HG03575 (cell line): ENCODE measurements around the gene HEMK1.

Experiments
- ATAC-seq: cut with Tn5 transposase; IDR thresholded peaks from one replicate; pipeline ENCODE4 v1.9.1; 2021; ENCODE audit not compliant: unreplicated experiment, insufficient number of reproducible peaks, low FRiP score; ENCODE audit errors: extremely low read depth

The HEMK1 gene

DNA sequence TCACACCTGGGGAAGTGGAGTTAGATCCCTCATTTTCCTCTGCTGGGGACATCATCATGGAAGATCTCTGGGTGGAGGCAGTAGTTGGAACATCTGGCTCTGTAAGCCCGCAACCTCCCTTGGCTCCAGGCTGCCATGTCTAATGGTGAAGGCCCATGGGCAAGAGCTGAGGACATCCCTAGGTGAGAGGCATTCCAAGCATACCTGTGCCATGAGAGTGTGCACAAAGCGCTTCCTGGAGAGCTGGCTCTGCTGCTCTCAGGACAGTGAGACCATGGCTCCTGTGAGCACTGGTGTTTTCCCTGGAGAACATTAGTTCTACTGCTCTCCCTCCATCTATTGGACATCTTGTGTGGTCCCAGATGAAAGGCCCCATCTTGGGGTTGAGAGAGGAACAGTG lies 55.3 kb downstream of the HEMK1 start:
- ATAC-seq, result no peak

DNA sequence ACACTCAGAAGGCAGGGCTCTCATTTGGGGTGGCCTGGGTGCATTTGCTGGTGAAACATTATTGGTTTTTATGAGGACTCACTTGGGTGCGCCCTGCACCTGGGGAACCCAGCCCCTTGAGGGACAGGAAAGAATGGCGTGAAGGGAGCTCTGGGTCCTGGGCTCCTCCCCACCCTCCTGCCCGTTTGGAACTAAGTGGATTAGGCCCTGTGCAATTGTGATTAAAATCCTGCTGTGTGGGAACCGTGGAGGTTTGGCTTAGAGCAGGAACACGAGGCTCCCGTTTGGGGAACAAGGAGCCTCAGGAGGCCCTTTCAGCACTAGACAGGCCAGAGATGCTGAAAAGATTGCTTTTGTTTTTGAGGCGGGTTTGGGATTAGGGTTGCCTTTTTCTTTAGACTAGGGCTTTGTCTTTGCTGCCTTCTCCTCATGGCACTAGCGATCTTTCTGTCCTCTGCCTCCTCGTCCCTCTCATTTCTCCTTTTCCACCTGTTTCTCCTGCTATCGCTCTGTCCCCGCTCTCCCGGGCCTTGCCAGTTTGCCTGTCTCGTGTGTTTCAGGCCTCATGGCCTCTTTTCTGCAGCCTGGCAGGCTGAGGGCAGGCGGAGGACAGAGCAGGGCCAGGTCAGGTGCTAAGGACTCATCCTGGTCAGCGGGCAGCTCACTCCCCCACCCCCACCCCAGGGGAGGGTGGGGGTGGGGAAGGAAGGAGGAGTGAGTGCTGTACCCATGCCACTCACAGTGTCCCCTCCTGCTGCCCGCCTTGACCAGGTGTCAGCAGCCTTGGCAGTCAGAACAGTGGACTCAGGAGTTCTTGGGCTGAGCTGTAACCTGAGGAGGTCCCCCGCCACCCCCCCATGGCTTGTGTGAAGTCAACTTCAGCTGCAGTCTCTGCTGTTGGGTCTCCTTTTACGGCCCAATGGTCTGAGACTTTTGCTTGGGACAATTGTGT lies 56.2 kb downstream of the HEMK1 start:
- ATAC-seq, result no peak

GRCh38 chr3:50626401-50626800 lies 57.1 kb downstream of the HEMK1 start:
- ATAC-seq, result no peak

GRCh38 chr3:50627407-50628051 lies 58.2 kb downstream of the HEMK1 start:
- no peak for ATAC-seq

DNA sequence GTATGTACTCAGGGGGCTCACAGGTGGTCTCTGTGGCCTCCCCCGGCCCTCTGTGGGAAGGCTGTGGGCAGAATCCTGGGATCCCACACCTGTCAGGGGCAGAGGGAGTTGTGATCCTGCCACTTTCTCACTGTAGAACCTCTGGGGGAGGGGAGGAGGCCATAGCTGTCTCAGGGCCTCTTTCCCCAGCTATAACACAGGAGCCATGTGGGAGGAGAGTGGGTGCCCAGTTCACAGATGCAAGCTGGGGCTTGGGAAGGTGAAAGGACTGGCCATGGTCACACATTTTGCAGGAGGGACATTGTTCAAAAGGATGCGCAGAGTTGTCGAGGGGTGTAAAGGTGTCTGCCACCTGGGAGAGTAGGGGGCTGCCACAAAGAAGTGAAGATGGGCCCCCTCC lies 59.3 kb downstream of the HEMK1 start:
- ATAC-seq, result no peak

GRCh38 chr3:50630394-50630793 lies 61.1 kb downstream of the HEMK1 start:
- ATAC-seq, result no peak

DNA sequence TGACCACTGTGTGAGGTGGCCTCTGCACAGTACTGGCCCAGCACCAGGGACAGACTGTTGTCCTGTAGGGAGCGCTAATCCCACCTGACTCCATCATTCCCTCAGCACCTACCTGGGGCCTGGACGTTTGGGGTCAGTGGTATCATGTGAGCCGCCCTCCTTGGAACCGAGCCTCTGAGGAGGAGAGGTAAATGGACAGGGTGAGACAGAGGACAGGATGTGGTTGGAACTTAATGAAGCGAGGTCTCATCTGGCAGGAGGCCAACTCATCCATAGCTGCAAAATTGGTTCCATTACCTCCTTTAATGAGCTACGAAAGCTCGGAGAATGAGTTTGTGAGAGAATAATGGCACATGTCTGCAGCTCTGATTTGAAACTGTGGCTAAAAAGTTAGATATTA lies 61.6 kb downstream of the HEMK1 start:
- ATAC-seq, result no peak

GRCh38 chr3:50632450-50632849 lies 63.1 kb downstream of the HEMK1 start:
- no peak for ATAC-seq

GRCh38 chr3:50633230-50633790 lies 64.0 kb downstream of the HEMK1 start:
- no peak for ATAC-seq

DNA sequence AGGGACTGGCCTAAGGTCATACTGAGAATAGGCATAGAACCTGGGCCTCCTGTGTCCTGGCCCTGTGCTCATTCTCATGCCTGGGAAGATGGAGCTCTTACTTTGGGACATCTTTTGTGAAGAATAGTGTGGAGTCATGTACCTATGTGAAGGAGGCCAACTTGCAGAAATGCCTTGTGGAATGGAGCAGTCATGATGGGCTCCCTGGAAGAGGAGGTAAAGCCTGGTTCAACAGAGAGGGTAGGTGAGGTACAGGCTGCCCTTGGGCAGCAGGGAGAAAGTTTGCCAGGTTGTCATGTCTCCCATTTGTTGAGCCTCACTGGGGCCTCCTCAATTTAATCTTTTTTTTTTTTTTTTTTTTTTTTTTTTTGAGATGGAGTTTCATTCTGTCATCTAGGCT lies 65.7 kb downstream of the HEMK1 start:
- ATAC-seq, result no peak

DNA sequence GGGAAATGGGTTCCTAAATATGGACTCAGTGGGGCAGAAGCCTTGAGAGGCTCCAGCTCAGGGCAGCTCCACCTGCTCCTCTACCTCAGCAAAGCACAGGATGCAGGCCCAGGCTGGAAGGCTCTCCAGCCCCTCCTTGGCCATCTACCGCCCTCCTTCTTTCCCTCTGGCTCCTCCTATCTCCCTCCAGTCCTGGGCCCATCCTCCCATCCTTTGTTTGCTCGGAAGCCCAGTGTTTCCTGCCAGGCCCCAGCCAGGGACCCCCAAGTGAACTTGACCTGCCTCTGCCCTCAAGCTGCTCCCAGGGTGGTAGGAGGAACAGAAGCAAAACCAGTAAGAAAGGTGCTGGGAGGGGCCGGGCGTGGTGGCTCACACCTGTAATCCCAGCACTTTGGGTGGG lies 67.7 kb downstream of the HEMK1 start:
- no peak for ATAC-seq

GRCh38 chr3:50637945-50638344 lies 68.6 kb downstream of the HEMK1 start:
- no peak for ATAC-seq

DNA sequence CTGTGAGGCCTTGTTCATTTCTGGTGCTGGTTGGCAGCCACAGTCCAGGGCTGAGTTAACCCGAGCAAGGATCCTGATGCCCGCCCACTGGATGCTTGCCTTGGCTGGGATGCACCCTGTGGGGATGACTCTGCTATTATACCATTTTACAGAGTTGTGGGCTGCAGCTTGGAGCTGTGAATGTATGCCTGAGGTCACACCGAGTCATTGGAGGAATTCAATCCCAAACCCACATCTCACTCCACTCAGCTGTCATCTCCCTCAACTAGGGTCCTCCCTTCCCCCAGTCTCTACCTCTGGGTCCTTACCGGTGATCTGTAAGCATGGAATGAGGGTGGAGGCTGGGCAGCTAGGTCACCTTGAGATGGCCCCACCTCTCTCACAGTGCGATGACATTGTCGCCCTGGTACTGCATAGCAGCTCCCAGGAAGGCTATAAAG lies 69.8 kb downstream of the HEMK1 start:
- ATAC-seq, result no peak

- no peak for ATAC-seq
Measured at GRCh38 chr3:50642382-50642781, 73.1 kb downstream of the HEMK1 start.

GRCh38 chr3:50644561-50644960 lies 75.2 kb downstream of the HEMK1 start:
- no peak for ATAC-seq

DNA sequence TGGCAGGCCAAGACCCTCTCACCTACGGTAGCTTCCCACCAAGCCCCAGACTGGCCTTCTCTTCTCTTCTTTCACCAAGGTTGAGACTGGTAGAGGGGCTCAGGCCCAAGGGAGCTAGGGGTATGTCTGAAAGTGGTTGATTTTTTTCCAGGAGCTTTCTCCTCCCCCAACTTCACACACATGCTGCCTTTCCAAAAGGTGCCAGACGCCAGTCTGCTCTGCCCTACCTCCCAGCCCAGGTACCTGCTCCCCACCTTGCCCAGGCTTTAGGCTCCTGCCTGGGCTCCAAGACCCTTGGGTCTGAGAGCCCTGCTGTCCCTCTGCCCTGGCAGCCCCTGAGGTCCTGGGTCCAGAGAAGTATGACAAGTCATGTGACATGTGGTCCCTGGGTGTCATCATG lies 76.1 kb downstream of the HEMK1 start:
- ATAC-seq, result no peak
